Endothelial cell of hepatic sinusoid (primary cell): ENCODE data around the gene ROCK2.

ENCODE experiments used
- in situ Hi-C: cut with HindIII; loops from 2 replicates; pipeline ENCODE4 v1.10.0; 2017; ENCODE audit warnings: low sequenced_read_pairs

ROCK2 gene

DNA sequence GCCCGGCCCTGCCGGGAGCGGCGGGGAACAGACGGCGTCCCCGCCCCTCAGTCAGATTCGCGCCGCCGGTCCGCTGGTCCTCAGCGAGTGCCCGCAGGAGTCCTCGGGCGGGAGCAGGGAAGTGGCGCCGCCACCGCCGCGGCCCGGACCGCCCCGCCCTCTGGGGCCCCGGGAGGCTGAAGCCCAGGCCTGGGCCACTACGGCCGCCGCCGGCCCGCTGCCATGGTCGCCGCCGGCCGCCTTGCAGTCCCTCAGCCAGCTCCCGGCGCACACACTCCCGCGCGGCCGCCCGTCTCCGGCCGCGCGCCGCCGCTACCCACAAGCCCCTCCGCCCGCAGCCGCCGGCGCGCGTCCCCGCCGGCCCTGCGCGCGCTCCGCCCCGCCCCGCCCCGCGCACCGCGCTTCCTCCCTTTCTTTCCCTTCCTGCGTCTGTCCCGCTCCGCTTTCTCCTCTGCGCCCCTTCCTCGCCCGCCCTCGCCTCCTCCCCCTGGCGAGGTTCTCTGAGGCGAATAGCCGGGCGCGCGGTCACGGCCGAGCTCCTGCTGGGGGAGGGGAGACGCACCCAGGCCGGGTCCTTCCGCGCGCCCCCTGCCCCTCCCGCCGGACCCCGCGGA is at the start of gene ROCK2:
ROCK2 (minus strand) TSS at position 295 of the 614 bp plus-strand sequence. CDS start 500 bp downstream, outside the sequence.
- in situ Hi-C loops: no loop called here

- in situ Hi-C loops: no loop called here
Measured at GRCh38 chr2:11393711-11394236, 49.3 kb upstream of the ROCK2 start.

DNA sequence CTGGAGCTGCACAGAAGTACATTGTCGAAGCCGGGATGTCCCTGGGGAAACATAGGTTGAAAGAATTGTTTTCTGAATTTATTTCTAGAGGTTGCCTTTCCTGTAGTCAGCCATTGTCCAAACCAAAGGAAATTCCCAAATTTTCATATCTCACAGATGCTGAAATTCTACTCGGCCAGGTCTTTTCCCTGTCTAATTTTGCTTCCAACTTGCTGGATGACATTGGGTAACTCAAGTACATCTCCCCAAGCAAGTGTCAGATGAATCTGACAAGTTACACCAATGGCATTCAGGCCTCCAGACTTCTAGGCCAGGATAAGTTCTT is 47.5 kb upstream of the ROCK2 start:
- in situ Hi-C loops: no loop called here

GRCh38 chr2:11390399-11390658 is 45.9 kb upstream of the ROCK2 start:
- in situ Hi-C loops: no loop called here

- in situ Hi-C loops: no loop called here
Measured at GRCh38 chr2:11389551-11390398, 45.3 kb upstream of the ROCK2 start.

DNA sequence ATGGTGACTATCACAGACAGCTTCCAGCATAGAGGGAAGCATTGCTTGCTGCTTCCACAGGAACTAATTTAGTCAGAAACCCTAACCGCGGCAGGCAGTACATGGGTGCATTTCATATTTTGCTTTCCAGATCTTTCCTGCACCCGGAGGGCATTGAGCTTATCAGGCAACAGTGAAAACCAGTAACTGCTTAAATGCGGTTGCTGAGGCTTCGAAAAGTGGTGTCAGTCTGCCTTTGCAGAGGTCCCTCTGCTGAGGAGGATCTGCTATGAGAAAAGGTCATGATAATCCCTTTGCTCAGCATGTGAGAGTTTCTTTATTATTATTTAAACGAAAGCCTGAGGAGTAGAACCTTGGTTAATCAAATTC is 44.6 kb upstream of the ROCK2 start:
- in situ Hi-C loops: no loop called here

GRCh38 chr2:11388262-11389051 is 44.0 kb upstream of the ROCK2 start:
- in situ Hi-C loops: no loop called here

- in situ Hi-C loops: no loop called here
Measured at GRCh38 chr2:11387843-11388242, 43.4 kb upstream of the ROCK2 start.

GRCh38 chr2:11387100-11387390 is 42.6 kb upstream of the ROCK2 start:
- in situ Hi-C loops: no loop called here

DNA sequence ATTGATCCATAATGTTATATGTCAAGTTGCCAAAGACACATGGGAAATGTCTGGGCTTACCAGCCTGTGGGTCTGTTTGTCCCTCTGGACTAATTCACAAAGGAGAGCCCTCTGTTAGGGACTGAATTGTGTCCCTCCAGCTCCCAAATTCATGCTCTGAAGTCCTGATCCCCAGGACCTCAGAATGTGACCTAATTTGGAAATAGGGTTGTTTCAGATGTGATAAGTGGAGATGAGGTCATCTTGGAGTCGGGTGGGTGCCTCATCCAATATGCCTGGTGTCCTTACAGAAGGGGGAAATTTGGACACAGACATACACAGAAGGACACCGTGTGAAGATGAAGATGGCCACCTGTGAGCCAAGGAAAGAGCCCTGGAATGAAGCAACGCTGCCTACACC is 41.4 kb upstream of the ROCK2 start:
- in situ Hi-C loops: no loop called here

GRCh38 chr2:11385216-11385615 is 40.8 kb upstream of the ROCK2 start:
- in situ Hi-C loops: no loop called here

DNA sequence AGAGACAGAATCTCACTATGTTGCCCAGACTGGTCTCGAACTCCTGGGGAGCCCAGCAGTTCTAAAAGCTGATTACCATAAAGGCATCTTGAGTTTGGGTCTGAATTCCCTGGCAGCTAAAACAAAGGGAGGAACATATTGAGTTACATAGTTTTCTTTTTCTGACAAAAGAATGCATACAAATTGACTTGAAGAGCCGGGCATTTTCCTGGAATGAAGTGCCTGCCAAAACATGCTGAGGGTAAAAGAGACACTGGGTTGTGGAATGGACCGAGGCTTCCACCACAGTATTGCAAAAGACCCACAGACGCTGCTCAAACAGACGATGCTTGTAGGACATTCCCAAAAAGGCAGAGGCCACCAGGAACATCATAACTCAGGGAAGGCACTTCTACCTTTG is 35.1 kb upstream of the ROCK2 start:
- in situ Hi-C loops: no loop called here

- in situ Hi-C loops: no loop called here
Measured at GRCh38 chr2:11377928-11378545, 33.6 kb upstream of the ROCK2 start.

GRCh38 chr2:11376071-11376470 is 31.6 kb upstream of the ROCK2 start:
- in situ Hi-C loops: no loop called here

- in situ Hi-C loops: no loop called here
Measured at GRCh38 chr2:11375689-11376027, 31.2 kb upstream of the ROCK2 start.

DNA sequence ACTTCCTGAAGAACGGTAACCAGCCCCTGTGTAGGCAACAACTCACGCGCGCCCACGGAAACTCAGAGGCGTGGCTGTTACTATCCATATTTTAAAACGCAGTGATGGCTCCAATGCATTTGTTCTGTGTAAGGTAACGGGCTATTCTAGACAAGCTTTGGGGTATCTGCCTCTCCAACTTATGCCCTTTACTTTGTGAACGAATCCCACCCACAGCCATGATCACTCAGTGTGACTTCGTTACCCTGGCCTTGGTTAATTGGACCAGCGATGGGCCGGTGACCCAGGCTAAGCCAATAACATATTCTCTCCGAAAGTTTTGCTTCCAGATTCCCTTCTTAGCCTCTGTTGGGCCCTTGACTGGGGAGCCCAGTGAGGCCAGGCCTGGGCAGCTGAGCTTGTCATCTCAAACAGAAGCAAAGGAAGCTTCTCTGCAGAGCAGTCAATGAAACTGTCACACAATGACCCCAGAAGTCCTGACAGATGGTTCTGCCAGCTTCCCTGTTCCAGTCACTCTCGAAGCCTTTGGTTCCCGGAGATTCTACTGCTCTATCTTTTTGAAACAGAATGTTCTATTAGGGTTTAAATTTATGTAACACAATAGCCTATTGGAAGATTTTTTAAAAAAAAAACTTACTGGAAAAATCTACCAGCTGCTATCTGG is 30.7 kb upstream of the ROCK2 start:
- in situ Hi-C loops: no loop called here

DNA sequence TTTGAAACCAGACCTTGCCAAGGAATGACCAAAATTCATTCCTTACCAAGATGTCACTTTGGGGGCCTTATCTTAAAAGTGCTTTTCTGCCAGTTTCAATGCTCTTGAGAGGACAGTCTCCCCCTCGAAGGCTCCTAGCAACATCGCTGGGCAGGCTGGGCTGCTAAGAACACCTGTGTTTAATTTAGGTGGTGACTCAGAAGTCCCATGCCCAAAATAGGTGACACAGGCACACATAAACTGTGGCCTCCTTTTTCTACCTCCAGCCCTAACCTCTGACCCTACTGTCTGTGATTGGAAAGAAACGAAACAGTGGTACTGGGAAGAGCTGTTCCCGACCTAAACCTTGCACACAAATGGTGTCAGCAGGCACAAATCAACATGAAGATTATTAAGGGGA is 28.7 kb upstream of the ROCK2 start:
- in situ Hi-C loops: no loop called here

DNA sequence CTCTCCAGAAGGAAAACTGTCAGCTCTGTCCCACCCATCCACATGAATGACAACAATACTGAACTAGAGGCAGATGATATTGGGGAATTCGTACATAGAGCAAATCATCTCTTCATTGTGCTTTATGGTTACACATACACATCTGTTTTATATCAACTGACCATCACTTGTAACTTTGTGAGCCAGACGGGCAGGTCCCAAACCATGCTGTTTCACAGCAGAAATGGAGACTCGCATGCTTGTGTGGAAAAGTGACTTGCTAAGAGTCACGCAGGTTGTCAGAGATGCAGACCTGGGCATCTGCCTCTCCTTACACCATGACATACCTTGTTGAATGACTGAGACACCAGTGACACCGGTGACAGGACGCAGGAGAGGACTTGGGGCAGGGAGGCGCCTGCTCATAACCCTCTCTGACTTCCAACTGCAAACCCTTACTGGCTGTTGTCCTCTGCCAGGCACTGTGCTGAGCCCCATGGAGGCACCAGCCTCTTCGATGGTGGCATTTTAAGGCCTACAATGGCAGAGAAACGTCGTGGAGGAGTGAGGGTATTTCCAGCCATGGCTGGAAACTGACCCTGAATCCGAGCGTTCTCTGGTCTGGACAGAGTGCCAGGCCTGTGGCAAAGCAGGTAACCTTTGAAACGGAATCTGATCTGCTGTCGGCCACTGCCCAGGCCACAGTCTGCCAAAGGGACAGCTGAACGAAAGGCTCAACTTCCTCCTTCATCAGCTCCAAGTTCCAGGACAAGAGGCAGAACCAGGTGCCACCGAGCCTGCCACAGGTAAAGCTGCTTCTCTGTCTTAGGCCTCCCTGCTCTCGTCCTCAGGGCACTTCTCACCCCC is 26.9 kb upstream of the ROCK2 start:
- in situ Hi-C loops: no loop called here

DNA sequence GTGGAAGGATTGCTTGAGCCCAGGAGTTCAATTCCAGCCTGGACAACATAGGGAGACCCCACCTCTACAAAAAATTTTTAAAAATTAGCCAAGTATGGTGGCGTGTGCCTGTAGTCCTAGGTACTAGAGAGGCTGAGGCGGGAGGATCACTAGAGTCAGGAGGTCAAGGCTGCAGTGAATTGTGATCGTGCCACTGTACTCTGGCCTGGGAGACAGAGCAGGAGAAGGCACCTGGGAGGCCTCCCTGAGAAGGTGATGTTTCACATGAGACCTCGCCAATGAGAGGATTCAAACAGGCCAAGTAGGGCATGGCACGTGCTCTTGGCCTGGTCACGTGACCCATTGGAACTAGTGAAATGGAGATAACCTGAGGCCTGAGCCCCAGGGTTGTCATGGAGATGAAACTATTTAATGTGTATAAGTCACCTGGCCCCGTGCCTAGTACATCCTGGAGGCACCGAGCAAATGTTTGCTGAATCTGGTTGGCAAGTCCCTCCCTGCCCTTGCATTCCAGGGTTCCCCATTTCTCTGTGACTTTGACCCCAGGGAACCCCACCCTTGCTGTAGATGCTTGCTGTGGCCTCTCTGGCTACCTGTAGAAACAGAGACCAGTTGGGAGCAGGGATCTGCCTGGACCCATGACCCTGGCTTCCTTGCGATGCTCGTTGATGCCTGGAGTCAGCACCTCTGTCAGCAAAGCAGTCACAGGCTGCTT is 26.1 kb upstream of the ROCK2 start:
- in situ Hi-C loops: no loop called here

- in situ Hi-C loops: no loop called here
Measured at GRCh38 chr2:11368059-11368572, 23.7 kb upstream of the ROCK2 start.
